Suppressor macrophage treated with lipopolysaccharide for 1 hour (primary cell): Measurements from ENCODE around the gene IKZF5.
A peak's percentile ranks its signal among the peaks of the same experiment; 100 is the strongest.

Experiments used
- DNase-seq, 3 donors: peaks; one replicate each; pipeline ENCODE4 v3.0.0-alpha.2; 2020 to 2022

IKZF5 gene

GRCh38 chr10:122980209-122981065 lies 28.2 kb downstream of the IKZF5 start, which contains the start of gene PSTK:
TSS of gene PSTK (plus strand) at chr10:122980401. CDS start at chr10:122980480, 79 bp downstream.
- DNase-seq = peak; percentile 95 to 98 (median 97)

- no peak for DNase-seq
These were observed 34.0 kb downstream of the IKZF5 start for GRCh38 chr10:122974543-122975064.

- peak; percentile 20 to 40 (median 32) for DNase-seq
These were observed 34.6 kb downstream of the IKZF5 start for GRCh38 chr10:122974023-122974422.

GRCh38 chr10:122968698-122969097 lies 39.9 kb downstream of the IKZF5 start:
- DNase-seq = no peak

- DNase-seq = no peak
These were observed 41.7 kb downstream of the IKZF5 start for GRCh38 chr10:122966879-122967278.

- DNase-seq = peak; percentile 2 to 37 (median 12)
These were observed 46.2 kb downstream of the IKZF5 start for GRCh38 chr10:122962405-122962804.

GRCh38 chr10:122957474-122957873 lies 51.1 kb downstream of the IKZF5 start:
- DNase-seq = no peak

GRCh38 chr10:122955892-122956291 lies 52.7 kb downstream of the IKZF5 start:
- no peak for DNase-seq

- no peak for DNase-seq
These were observed 53.9 kb downstream of the IKZF5 start for GRCh38 chr10:122954731-122955050.

GRCh38 chr10:122953902-122954730 lies 54.5 kb downstream of the IKZF5 start, which contains the start of gene C10orf88:
TSS of gene C10orf88 (minus strand) at chr10:122954227. CDS start at chr10:122954178, 49 bp downstream.
- peak; percentile 98 to 99 (median 99) for DNase-seq

- peak in 1 of 3 donors; percentile 3 for DNase-seq
These were observed 59.3 kb downstream of the IKZF5 start for GRCh38 chr10:122949296-122949695.
